K562 (cell line): ENCODE results near the gene MATCAP1. TPM values are rescaled to one million over a fixed set of nuclear protein-coding genes. Genes with fewer than 3 reads are reported as not detected.
A peak's percentile ranks its signal among the peaks of the same experiment; 100 is the strongest.

Experiments
- CTCF ChIP-seq, 3 experiments: IDR thresholded peaks in 2 of 3; conservative IDR thresholded peaks in 1 of 3; 2 replicates each; pipeline ENCODE4 v1.5.1; 2011 to 2012; ENCODE audit warnings: low read length in 3 of 3, mild to moderate bottlenecking in 3 of 3, control low read depth in 2 of 3, improper control_type of control experiment in 1 of 3, inconsistent platforms in 1 of 3, low read depth in 1 of 3, mixed read lengths in 1 of 3, moderate library complexity in 1 of 3; ENCODE audit not compliant: insufficient read depth in 2 of 3
- CUX1 ChIP-seq: fragments of 200-800 bp; sonication (Bioruptor generic); IDR thresholded peaks from 2 replicates; pipeline ENCODE4 v1.6.1; 2016; ENCODE audit warnings: missing genetic modification characterization, missing compliant biosample characterization
- E2F4 ChIP-seq: sonication (generic); formaldehyde crosslinking; IDR thresholded peaks from 2 replicates; pipeline ENCODE4 v1.8.0; 2022; ENCODE audit warnings: mild to moderate bottlenecking, low read depth, missing genetic modification reagents
- KDM4B ChIP-seq, 2 experiments: fragments of 450-650 bp in 1 of 2; sonication (generic) in 1 of 2; IDR thresholded peaks; 2 replicates each; pipeline ENCODE4 v1.6.1; 2016 to 2017; ENCODE audit warnings: borderline replicate concordance in 2 of 2, antibody characterized with exemption in 1 of 2, low read depth in 1 of 2, mild to moderate bottlenecking in 1 of 2
- PML ChIP-seq: IDR thresholded peaks from 2 replicates; pipeline ENCODE4 v1.6.1; 2012; ENCODE audit warnings: low read length, inconsistent platforms
- RBFOX2 ChIP-seq: fragments of 200-400 bp; formaldehyde crosslinking; IDR thresholded peaks from 2 replicates; pipeline ENCODE4 v1.6.1; 2017; ENCODE audit warnings: low read depth, mild to moderate bottlenecking, low read length, moderate library complexity
- SIN3B ChIP-seq: fragments of 450-650 bp; IDR thresholded peaks from 2 replicates; pipeline ENCODE4 v1.6.1; 2017; ENCODE audit warnings: low read depth, mild to moderate bottlenecking, moderate library complexity
- SUPT5H ChIP-seq: fragments of 450-650 bp; IDR thresholded peaks from 2 replicates; pipeline ENCODE4 v1.6.1; 2016
- TAF1 ChIP-seq: IDR thresholded peaks from 2 replicates; pipeline ENCODE4 v1.6.1; 2011; ENCODE audit warnings: mild to moderate bottlenecking, low read length, moderate library complexity; ENCODE audit not compliant: insufficient read depth, control insufficient read depth, severe bottlenecking; ENCODE audit errors: extremely low read depth
- TAF7 ChIP-seq: fragments of 450-650 bp; IDR thresholded peaks from 2 replicates; pipeline ENCODE4 v1.6.1; 2016; ENCODE audit warnings: missing genetic modification characterization, missing compliant biosample characterization
- THRAP3 ChIP-seq: fragments of 450-650 bp; IDR thresholded peaks from 2 replicates; pipeline ENCODE4 v1.6.1; 2016; ENCODE audit warnings: mild to moderate bottlenecking, inconsistent platforms, borderline replicate concordance
- ZC3H8 ChIP-seq: fragments of 450-650 bp; IDR thresholded peaks from 2 replicates; pipeline ENCODE4 v1.6.1; 2017
- ZNF253 ChIP-seq: fragments of 250-450 bp; sonication (Bioruptor Pico); conservative IDR thresholded peaks from 2 replicates; pipeline ENCODE4 v1.6.1; 2021; ENCODE audit warnings: mild to moderate bottlenecking
- polyA plus RNA-seq, 8 experiments: library from polyadenylated mRNA; depleted of rRNA in 4 of 8; stranded (reverse) in 5 of 8; unstranded in 3 of 8; fragments of >200 nt; fragmentation: Nextera tagmentation in 2 of 8; fragmentation: Illumina TruSeq in 1 of 8; extraction: Ambion mirVana in 2 of 8; extraction: Trizol in 1 of 8; gene quantifications; 2 replicates each; pipeline versions ENCODE4 v1.2.1 to v1.2.3, GENCODE V29; 2011 to 2014; ENCODE audit warnings: inconsistent platforms in 1 of 8, missing spikeins in 1 of 8
- total RNA-seq, 7 experiments: library from RNA; depleted of rRNA in 6 of 7; stranded (reverse); fragments of >200 nt in 6 of 7; fragmentation: Illumina TruSeq in 2 of 7; extraction: Trizol in 2 of 7; gene quantifications; 2 replicates each; pipeline versions ENCODE4 v1.2.1 to v1.2.3, GENCODE V29; 2011 to 2021; ENCODE audit warnings: low replicate concordance in 1 of 7
- TF ChIP-seq, protein P1 (sequence below): fragments of 450-650 bp; IDR thresholded peaks from 2 replicates; pipeline ENCODE4 v1.6.1; 2016; ENCODE audit warnings: missing biosample characterization, missing genetic modification characterization
- TF ChIP-seq, protein P2 (sequence below): sonication (generic); formaldehyde crosslinking; IDR thresholded peaks from 2 replicates; pipeline ENCODE4 v1.8.1; 2023; ENCODE audit warnings: mild to moderate bottlenecking, missing genetic modification reagents

MATCAP1 gene
- total and polyA plus RNA-seq, 9 of the 15 experiments (the other 6 are each of a cell fraction or from before 2014, with no cell fraction given): 3.4 to 20.5 (median 10.3) TPM

DNA sequence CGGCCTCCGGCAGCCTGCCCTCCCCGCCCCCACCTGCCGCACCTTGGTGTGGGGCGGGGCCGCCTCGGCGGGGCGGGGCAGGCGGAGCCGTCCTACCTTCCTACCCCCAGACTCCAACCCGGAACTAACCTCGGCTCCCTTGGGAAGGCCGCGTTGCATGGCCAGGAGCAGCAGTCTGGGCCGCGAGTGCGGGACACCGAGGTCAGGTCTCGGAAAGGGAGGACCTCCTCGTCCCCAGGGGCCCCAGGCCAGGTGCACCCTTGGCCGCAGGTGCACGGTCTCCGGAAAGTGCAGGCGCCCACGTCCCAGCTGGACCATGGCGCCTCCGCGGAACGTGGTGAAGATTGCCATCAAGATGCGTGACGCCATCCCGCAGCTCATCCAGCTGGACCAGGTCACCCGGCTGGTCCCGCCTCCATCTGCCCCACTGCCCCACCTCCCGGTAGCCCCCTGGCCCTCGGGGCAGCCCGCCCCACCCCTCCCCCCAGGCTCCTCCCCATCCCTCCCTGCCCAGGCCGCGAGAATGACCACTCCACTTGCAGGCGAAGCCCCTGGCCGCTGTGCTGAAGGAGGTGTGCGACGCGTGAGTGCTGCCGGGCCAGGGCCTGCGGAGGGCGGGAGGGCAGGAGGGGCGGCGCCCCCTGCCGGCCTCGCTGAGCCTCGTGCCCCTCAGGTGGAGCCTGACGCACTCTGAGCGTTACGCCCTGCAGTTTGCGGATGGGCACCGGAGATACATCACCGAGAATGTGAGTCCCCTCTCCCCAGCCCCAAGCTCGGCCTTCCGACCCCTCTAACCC lies 15.4 kb upstream of the MATCAP1 start, which contains the start of gene ELMO3 (continued):
- TF ChIP-seq TAF7 (tag) (no peak), E2F4 (CRISPR knock-in tag) (no peak), SIN3B (no peak), RBFOX2 (peak; percentile 67), ZC3H8 (no peak), THRAP3 (no peak), TAF1 (no peak), CUX1 (no peak), ZNF253 (CRISPR knock-in tag) (no peak), SUPT5H (0 out of 2 replicates have a peak, but pooled peaks have one; percentile 20), PML (no peak), KDM4B (IDR thresholded peaks at IDR 0.05; ENCODE audit: borderline replicate concordance in 2 of 2, low read depth in 1 of 2) (no peak), CTCF (IDR thresholded peaks at IDR 0.05 in 2 of 3, conservative IDR thresholded peaks at IDR 0.05 in 1 of 3; ENCODE audit: insufficient read depth in 2 of 3, low read depth in 1 of 3, low read length in 3 of 3) (0 out of 6 replicates have a peak, but pooled peaks of 1 of the 3 experiments have one; percentile 8)
- TF ChIP-seq, protein P1, sequence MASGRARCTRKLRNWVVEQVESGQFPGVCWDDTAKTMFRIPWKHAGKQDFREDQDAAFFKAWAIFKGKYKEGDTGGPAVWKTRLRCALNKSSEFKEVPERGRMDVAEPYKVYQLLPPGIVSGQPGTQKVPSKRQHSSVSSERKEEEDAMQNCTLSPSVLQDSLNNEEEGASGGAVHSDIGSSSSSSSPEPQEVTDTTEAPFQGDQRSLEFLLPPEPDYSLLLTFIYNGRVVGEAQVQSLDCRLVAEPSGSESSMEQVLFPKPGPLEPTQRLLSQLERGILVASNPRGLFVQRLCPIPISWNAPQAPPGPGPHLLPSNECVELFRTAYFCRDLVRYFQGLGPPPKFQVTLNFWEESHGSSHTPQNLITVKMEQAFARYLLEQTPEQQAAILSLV (tag): no peak
- TF ChIP-seq, protein P2, sequence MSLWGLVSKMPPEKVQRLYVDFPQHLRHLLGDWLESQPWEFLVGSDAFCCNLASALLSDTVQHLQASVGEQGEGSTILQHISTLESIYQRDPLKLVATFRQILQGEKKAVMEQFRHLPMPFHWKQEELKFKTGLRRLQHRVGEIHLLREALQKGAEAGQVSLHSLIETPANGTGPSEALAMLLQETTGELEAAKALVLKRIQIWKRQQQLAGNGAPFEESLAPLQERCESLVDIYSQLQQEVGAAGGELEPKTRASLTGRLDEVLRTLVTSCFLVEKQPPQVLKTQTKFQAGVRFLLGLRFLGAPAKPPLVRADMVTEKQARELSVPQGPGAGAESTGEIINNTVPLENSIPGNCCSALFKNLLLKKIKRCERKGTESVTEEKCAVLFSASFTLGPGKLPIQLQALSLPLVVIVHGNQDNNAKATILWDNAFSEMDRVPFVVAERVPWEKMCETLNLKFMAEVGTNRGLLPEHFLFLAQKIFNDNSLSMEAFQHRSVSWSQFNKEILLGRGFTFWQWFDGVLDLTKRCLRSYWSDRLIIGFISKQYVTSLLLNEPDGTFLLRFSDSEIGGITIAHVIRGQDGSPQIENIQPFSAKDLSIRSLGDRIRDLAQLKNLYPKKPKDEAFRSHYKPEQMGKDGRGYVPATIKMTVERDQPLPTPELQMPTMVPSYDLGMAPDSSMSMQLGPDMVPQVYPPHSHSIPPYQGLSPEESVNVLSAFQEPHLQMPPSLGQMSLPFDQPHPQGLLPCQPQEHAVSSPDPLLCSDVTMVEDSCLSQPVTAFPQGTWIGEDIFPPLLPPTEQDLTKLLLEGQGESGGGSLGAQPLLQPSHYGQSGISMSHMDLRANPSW (CRISPR knock-in tag): no peak
